ENCODE results near the gene POMC. TPM values are rescaled to one million over a fixed set of nuclear protein-coding genes. Genes with fewer than 3 reads are reported as not detected.

Gene POMC
- total RNA-seq, 1 experiment from 2014 or later: not detected

DNA sequence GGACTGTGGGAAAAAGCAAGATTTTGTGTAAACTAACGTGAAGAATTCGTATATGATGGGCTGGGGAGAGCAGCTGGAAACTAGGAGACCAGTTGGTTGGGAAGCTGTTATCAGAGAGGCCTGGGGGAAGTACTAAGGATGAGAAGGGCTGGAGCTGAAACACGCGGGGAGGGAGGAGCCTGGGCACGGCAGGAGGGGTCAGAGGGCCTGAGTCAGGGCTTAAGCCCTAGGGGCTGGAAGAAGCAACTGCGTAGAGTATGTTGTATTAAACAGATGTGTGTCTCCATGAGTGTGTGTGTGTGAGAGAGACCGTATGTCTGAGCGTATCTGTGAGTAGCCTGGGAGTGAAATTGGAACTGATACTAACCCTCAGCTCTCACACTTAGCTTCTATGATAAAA is 8.4 kb downstream of the POMC start (continued):
- no peak for TF ChIP-seq CTCF (IDR thresholded peaks at IDR 0.05 in 2 of 3, conservative IDR thresholded peaks at IDR 0.05 in 1 of 3; ENCODE audit: borderline replicate concordance in 1 of 3, insufficient read depth in 1 of 3, low read depth in 2 of 3, low read length in 2 of 3)

- POLR2A ChIA-PET: no interaction called here
- Histone ChIP-seq H4K20me1 (ENCODE audit: insufficient read depth) (no peaks in the 10 kb centered on the region), H3K79me2 (ENCODE audit: insufficient read depth, low read length) (no peaks in the 10 kb centered on the region), H3K9me3 (ENCODE audit: control insufficient read depth in 1 of 2, insufficient read depth in 1 of 2, low read depth in 1 of 2, low read length in 2 of 2) (no peaks in the 10 kb centered on the region), H3K4me2 (ENCODE audit: low read length) (no peak overlapping the region), H3K4me3 (replicated peaks in 1 of 2; ENCODE audit: low read depth in 1 of 2, low read length in 2 of 2) (no peak overlapping the region), H3K36me3 (ENCODE audit: control insufficient read depth in 1 of 2, insufficient read depth in 2 of 2, low read length in 2 of 2) (no peaks in the 10 kb centered on the region), H3K27ac (ENCODE audit: low read depth, low read length) (no peak overlapping the region), H3K27me3 (ENCODE audit: insufficient read depth, low read length) (peaks cover 4% of the 10 kb centered on the region; the same call in 1 of the 2 replicates), H3K9me2 (ENCODE audit: insufficient read depth) (no peaks in the 10 kb centered on the region), H3K9ac (ENCODE audit: low read length) (no peak overlapping the region), H2AFZ (ENCODE audit: low read depth, low read length, poor library complexity, severe bottlenecking) (no peak overlapping the region), H3K4me1 (ENCODE audit: control insufficient read depth in 1 of 2, insufficient read depth in 2 of 2, low read length in 2 of 2) (no peaks in the 10 kb centered on the region)
- no peak for ATAC-seq
- RAD21 ChIA-PET (ENCODE audit: low non-redundant PET in 1 of 2, low total read pairs in 2 of 2, uncharacterized antibody in 2 of 2, unreplicated experiment in 2 of 2): no interaction called here
- CTCF ChIA-PET: no interaction called here
- DNase-seq (ENCODE audit: low read depth, low spot score): no peak
- TF ChIP-seq JUND (IDR thresholded peaks at IDR 0.05): no peak
- TF ChIP-seq POLR2AphosphoS5 (IDR thresholded peaks at IDR 0.05; ENCODE audit: low read depth, low read length): no peak
- no peak for TF ChIP-seq POLR2A (IDR thresholded peaks at IDR 0.05; ENCODE audit: borderline replicate concordance, extremely low read depth, insufficient read depth, insufficient read length)
- TF ChIP-seq EZH2phosphoT487 (IDR thresholded peaks at IDR 0.05; ENCODE audit: borderline replicate concordance): no peak
- no peak for TF ChIP-seq ZBTB33 (IDR thresholded peaks at IDR 0.05; ENCODE audit: extremely low read depth, insufficient replicate concordance, low read length)
- TF ChIP-seq FOSL1 (IDR thresholded peaks at IDR 0.05; ENCODE audit: low read depth): no peak
- TF ChIP-seq, protein P1, sequence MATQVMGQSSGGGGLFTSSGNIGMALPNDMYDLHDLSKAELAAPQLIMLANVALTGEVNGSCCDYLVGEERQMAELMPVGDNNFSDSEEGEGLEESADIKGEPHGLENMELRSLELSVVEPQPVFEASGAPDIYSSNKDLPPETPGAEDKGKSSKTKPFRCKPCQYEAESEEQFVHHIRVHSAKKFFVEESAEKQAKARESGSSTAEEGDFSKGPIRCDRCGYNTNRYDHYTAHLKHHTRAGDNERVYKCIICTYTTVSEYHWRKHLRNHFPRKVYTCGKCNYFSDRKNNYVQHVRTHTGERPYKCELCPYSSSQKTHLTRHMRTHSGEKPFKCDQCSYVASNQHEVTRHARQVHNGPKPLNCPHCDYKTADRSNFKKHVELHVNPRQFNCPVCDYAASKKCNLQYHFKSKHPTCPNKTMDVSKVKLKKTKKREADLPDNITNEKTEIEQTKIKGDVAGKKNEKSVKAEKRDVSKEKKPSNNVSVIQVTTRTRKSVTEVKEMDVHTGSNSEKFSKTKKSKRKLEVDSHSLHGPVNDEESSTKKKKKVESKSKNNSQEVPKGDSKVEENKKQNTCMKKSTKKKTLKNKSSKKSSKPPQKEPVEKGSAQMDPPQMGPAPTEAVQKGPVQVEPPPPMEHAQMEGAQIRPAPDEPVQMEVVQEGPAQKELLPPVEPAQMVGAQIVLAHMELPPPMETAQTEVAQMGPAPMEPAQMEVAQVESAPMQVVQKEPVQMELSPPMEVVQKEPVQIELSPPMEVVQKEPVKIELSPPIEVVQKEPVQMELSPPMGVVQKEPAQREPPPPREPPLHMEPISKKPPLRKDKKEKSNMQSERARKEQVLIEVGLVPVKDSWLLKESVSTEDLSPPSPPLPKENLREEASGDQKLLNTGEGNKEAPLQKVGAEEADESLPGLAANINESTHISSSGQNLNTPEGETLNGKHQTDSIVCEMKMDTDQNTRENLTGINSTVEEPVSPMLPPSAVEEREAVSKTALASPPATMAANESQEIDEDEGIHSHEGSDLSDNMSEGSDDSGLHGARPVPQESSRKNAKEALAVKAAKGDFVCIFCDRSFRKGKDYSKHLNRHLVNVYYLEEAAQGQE (IDR thresholded peaks at IDR 0.05; ENCODE audit: low read depth): no peak
- TF ChIP-seq EGR1 (IDR thresholded peaks at IDR 0.05; ENCODE audit: low read depth): no peak
- no peak for TF ChIP-seq CEBPB (IDR thresholded peaks at IDR 0.05; ENCODE audit: low read depth)
- TF ChIP-seq ATF3 (IDR thresholded peaks at IDR 0.05): no peak
- no TSS peak for BruUV-seq (replicated peaks)
- intact Hi-C loops (cut with micrococcal nuclease): no loop called here
Measured at GRCh38 chr2:25158096-25158852, 10.1 kb downstream of the POMC start.
